Activated gamma-delta T cell treated with Interleukin-2 at 50 U/mL for 16 hours (primary cell): ENCODE results near the gene AIF1L.

Experiments used
- DNase-seq: peaks from one replicate; pipeline ENCODE4 v3.0.0-alpha.2; 2020

Gene AIF1L

GRCh38 chr9:131096269-131097125 lies at the start of gene AIF1L:
Gene AIF1L, plus strand, starts transcription at chr9:131096531. Its CDS starts 99 bp downstream, at chr9:131096630.
- no peak for DNase-seq

DNA sequence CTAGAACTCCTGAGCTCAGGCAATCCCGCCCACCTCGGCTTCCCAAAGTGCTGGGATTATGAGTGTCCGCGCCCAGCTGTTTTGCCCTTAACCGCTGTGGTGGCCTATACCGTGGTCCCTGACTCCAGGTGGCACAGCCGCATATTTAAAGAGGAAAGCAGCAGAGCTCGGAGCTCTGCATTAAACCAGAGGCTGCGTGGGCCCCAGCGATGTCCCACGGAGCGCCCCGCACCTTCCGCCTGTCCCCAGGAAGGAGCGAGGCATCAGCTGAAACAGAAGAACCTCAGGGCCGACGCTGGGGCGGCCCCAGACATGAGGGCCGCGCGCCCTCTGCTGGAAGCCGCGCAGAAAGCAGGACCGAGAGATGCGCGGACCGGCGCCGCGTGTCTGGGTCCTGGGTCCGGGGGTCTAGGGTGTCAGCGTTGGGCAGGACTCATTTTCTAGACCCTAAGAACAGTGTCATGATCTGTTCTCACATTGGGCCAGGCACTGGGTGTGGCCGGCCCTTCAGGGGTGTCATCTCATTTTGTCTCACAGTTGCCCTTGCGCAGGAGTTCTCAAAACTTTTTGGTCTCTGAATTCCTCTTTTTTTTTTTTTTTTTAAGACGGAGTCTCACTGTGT lies 49.6 kb upstream of the AIF1L start:
- DNase-seq, result peak; percentile 54

DNA sequence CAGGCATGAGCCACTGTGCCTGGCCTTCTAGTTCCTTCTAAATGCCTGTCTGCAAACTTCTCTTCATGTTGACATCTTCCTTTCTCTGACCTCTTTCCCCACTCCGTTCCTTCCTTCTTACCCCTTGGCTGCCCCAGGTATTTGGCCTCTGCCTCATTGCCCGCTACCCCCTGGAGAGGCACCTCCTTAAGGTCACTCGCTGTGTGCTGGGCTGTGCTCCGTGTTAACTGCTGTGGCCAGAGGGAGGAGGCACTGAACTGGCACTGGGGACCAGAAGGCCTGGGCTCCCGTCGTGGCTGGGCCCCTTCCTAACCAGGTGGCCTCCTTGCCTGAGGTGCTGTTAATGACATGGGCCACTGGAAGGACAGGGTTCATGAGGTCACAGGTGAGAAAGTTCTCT lies 48.0 kb upstream of the AIF1L start:
- no peak for DNase-seq

- DNase-seq, result no peak
These were observed 47.5 kb upstream of the AIF1L start for GRCh38 chr9:131048820-131049219.

- no peak for DNase-seq
These were observed 46.3 kb upstream of the AIF1L start for GRCh38 chr9:131049829-131050715.

DNA sequence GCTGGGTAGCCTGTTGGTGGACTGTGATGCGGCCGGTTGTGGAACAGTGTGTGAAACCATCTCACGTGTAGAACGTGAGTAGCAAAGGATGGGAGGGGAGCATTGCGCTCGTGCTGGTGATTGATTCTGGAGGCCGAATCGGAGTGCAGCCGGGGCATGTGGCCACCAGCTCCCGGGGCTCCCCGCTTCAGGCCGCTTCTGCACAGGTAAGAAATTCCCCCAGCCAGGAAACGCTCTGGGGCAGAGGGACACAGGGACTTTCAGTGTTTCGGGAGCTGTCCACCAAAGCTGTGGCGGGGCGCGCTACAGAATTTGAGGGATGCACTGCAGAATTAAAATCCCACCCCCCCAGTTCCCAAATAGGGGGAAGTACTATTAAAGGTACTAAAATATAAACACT lies 45.5 kb upstream of the AIF1L start:
- DNase-seq, result no peak

DNA sequence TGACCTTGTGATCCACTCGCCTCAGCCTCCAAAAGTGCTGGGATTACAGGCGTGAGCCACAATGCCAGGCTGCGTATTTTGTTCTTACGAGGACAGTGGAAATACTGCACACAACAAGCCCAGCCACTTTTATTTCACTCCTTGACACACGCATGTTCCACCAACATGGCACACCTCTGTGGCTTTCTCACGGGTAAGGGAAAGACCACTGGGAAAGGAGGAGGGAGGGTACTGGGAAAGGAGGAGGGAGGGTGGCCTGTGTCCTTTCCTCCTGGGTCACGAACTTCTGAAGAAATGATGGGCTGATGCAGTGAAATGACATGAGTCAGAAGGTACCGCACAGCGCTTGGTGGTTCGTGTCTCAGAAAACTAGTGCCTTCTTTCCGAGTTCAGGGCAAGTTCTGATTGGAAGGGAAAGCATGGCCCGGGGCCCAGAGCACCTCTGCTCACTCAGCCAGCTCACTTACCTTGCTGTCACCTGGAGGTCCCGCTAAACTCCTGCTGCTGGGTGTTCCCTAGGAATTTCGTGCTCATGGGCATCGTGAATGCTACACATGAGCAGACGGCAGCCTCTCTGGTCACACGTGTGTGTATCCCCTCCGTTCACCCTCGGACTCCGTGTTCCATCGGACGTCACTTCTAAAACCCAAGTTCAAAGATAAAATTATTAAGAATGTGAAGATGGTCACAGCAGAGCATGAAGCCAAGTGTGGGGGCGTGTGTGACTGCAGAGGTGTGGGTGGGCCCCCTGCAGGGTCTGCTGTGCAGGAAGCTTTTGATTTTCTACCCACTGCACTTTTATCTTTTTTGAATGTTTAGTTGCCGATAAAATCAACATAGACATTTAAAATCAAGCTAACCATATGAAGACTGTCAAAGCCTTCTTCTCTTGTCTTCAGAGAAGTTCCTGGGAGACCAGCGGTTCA lies 44.5 kb upstream of the AIF1L start:
- DNase-seq, result no peak

DNA sequence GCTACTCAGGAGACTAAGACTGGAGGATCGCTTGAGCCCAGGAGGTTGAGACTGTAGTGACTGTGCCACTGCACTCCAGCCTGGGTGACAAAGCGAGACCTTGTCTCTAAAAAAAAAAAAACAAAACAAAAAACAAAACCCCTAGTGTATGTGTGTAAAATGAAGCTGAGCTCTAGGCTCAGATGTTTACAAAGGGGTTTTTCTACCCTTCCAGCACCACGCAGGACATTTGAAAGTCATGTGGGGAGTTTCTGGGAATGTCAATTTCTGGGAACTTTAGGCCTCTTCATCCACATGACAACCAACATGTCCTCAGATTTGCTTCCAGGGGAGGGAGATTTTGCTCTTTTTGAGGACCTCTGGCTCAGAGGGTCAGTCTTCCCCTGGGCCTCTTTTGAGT lies 42.4 kb upstream of the AIF1L start:
- no peak for DNase-seq

DNA sequence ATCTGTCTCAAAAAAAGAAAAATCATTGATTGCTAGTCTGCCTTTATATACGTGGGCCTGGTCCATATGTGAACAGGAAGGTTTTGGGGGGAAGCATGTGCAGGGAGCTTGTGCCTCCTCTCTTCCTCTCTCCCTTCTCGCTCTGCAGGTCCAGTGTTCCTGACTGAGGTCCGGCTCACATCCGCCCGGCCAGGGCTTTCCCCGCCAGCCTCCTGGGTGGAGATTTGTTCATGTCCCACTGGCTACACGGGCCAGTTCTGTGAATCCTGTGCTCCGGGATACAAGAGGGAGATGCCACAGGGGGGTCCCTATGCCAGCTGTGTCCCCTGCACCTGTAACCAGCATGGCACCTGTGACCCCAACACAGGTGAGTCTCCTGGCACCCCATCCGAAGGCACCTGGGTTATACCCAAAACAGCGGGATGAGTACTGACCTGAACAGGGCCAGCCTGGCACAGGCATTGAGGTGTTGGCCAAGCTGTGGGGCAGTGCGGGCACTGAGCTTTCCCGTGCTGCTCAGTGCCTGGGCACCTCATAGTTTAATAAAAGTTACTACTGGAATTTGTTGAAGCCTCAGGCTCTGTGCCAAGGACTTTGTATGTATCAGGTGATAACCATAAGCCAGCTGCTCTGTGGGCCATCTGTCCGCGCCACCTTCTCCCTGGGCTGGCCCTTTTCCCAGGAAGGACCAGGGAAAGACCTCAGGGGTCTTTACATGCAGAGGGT lies 39.4 kb upstream of the AIF1L start:
- DNase-seq, result no peak

DNA sequence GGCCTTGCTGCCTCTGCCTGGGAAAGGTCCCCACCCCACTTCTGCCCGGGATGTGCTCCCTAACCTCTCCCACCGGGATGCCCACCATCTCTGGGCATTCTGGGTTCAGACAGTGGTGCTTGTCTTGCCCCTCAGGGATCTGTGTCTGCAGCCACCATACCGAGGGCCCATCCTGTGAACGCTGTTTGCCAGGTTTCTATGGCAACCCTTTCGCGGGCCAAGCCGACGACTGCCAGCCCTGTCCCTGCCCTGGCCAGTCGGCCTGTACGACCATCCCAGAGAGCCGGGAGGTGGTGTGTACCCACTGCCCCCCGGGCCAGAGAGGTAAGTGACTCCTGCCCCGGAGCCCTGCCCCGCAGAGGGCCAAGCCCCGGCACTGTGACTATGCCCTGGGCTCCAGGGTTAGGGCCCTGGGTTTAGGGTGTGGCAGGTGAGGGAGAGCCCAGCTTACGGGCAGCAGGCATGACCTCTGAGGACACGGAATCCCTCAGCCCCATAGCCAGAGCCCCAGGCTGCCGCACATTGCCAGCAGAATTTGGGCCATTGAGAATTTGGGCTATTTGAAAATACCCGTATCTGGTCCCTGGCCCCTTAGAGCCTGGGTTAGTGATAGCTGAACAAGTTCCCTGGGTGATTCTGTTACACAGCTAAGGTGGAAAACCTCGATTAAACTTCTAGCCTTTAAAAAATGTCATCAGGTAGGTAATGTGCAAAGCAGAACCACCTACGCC lies 35.3 kb upstream of the AIF1L start:
- no peak for DNase-seq

DNA sequence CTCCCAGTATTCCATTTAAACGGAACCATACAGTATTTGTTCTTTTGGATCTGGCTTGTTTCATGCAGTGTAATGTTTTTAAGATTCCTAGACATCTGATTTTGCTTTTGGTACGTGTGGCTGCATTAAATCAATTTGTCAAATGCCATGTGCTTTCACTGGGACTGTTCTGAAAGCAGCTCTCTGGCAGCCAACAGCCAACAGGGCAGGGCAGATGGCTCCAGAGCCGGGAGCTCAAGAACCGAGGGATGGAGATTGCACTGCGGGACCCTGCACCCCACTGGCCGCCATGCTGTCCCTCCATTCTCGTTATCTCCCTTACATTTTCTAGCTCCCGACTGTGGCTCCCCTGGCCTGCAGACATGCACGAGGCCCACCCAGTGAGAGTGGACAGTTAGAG lies 33.4 kb upstream of the AIF1L start:
- no peak for DNase-seq

- no peak for DNase-seq
These were observed 30.7 kb upstream of the AIF1L start for GRCh38 chr9:131065599-131065998.

DNA sequence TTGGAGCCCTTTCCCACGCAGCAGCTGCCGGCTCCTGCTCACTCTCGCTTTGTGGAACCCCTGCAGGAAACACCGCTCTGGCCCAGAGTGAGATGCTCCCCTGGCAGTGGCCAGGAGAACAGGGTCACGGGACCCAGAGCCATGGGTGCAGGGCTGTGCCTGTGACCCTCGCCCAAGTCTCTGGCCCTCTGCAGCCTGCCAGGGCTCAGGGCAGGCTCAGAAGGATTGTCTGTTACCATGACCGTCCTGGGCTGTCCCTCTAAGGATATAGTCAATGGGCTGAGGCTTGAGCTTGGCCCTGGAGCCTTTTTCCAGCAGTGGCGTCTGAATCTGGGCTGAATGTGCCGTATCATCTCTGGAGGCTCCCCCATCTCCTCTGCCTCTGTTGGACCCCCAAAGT lies 28.7 kb upstream of the AIF1L start:
- DNase-seq, result no peak

- no peak for DNase-seq
These were observed 28.1 kb upstream of the AIF1L start for GRCh38 chr9:131068076-131068816.

DNA sequence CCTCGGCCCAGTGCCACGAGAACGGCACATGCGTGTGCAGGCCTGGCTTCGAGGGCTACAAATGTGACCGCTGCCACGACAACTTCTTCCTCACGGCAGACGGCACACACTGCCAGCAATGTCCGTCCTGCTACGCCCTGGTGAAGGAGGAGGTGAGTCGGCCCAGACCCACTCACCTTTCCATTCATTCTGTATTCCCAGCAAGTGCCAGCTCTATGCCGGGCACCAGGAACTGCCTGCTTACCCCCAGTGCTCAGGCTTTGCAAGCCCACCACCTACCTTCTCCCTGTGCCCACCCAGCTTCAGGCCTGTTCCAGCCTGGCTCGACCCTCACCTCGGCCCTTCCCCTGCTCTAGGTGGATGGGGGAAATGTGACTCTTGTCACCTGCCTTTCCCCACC lies 26.6 kb upstream of the AIF1L start:
- no peak for DNase-seq

GRCh38 chr9:131072107-131072870 lies 24.0 kb upstream of the AIF1L start:
- no peak for DNase-seq

DNA sequence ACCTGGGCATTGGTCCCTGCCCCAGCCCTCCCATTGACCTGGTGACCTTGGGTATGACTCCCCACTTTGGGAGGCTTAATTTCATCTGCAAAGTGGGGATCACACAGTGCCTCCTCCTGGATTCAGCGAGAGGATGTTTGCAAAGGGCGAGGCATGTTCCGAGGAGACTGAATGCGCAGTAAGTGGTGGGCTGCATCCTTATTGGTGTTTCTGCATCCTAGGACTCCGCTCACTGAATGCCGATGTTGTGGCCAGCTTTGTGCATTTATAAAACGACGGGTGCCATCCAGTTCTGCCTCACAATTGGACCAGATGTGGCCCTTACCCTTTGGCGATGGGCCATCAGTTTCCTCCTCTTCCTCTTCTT lies 23.5 kb upstream of the AIF1L start:
- no peak for DNase-seq

DNA sequence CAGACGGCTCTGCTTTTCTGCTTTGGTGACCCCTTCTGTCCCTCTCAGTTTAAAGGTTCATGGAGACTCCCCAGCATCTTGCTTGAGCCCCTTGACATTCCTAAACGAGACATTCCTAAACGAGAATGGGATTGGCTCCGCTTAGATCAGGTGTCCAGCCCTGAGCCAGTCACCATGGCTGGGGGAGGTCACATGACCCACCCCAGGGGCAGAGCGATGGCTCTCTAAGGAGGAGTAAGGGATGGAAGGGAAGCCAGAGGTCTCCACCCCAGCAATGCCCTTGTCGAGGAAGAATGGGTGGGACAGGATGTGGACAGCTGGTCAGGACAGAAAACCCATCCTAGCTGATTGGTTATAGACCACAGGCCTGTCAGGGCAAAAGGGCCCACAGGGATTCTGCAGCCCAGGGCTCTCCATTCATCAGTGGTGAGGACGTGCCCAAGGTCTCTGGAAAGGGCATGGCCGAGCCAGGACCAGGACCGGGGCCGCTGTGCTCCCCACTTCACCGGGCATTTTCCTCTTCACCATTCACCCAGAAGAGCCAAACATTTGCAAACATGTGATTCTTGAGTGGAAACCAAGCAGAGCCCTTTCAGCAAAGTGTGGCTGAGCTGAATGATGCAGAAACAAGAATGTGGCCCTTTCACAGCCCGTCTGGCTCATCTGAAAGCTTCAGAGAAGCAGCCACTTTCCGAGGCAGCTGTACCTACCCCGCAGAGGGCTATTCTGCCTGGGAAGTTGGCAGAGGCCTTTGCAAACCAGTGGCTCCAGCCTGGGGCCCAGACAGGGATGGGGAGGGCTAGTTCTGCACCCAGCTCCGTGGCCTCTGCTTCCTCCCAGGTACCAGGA lies 19.8 kb upstream of the AIF1L start:
- DNase-seq, result no peak
